ENCODE measurements around the gene GPM6B. TPM values are rescaled to one million over a fixed set of nuclear protein-coding genes. Genes with fewer than 3 reads are reported as not detected.

Gene GPM6B
- total RNA-seq, 1 donor from 2014 or later, result 18.6 TPM

DNA sequence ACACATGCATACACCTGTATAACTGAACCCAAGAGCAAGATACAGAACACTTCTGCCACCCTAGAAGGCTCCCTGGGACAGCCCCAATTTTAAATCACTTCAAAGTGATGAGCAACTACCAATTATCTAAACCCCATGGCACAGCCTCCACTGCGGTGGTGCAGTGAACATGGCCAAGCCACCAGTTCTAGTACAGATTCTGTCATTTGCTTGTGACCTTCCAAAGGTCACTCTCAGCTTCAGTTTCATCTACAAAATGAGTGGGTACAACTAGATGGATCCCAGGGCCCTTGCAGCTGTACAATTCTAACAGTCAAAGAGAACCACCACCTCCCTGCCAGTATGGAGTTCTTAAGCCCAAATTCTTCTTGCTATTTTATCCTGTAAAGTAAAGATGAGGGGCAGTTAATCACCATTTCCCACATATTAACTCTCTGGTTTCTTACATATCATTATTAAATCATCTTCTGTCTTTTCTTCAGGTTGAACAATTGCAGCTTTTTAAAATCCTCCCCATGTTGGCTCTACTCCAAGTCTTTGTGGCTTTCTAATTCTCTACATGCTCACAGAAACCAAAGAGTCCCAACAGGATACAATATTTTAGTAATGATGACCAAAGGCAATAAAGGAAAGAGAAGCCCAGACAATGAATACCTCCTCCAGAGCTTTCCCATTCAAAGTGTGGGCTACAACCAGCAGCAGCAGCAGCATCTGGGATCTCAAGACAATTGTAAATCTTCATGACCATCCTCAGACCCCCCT, 39.0 kb upstream of the GPM6B start:
- Histone ChIP-seq H3K36me3 (no peaks in the 10 kb centered on the region), H3K9me3 (no peaks in the 10 kb centered on the region), H3K4me3 (no peak overlapping the region), H3K4me1 (no peaks in the 10 kb centered on the region), H3K27ac (no peak overlapping the region), H3K27me3 (no peaks in the 10 kb centered on the region)
- intact Hi-C loops (cut with DNase I), result no loop called here
- TF ChIP-seq, protein P1, sequence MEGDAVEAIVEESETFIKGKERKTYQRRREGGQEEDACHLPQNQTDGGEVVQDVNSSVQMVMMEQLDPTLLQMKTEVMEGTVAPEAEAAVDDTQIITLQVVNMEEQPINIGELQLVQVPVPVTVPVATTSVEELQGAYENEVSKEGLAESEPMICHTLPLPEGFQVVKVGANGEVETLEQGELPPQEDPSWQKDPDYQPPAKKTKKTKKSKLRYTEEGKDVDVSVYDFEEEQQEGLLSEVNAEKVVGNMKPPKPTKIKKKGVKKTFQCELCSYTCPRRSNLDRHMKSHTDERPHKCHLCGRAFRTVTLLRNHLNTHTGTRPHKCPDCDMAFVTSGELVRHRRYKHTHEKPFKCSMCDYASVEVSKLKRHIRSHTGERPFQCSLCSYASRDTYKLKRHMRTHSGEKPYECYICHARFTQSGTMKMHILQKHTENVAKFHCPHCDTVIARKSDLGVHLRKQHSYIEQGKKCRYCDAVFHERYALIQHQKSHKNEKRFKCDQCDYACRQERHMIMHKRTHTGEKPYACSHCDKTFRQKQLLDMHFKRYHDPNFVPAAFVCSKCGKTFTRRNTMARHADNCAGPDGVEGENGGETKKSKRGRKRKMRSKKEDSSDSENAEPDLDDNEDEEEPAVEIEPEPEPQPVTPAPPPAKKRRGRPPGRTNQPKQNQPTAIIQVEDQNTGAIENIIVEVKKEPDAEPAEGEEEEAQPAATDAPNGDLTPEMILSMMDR (IDR thresholded peaks at IDR 0.05), result no peak
- DNase-seq (ENCODE audit: low spot score in 2 of 2), result no peak

GRCh38 chrX:13854003-13854402, 37.1 kb upstream of the GPM6B start:
- TF ChIP-seq, protein P1 (IDR thresholded peaks at IDR 0.05), result no peak
- Histone ChIP-seq H3K9me3 (no peaks in the 10 kb centered on the region), H3K27ac (no peak overlapping the region), H3K27me3 (no peaks in the 10 kb centered on the region), H3K4me3 (no peak overlapping the region), H3K36me3 (no peaks in the 10 kb centered on the region), H3K4me1 (no peaks in the 10 kb centered on the region)
- intact Hi-C loops (cut with DNase I), result no loop called here
- DNase-seq (ENCODE audit: low spot score in 2 of 2), result no peak

- Histone ChIP-seq H3K36me3 (no peaks in the 10 kb centered on the region), H3K27me3 (no peaks in the 10 kb centered on the region), H3K4me1 (no peaks in the 10 kb centered on the region), H3K27ac (no peak overlapping the region), H3K4me3 (no peak overlapping the region), H3K9me3 (no peaks in the 10 kb centered on the region)
- TF ChIP-seq, protein P1 (IDR thresholded peaks at IDR 0.05), result no peak
- no peak for DNase-seq (ENCODE audit: low spot score in 2 of 2)
- intact Hi-C loops (cut with DNase I), result no loop called here
Measured at GRCh38 chrX:13852001-13852695, 35.3 kb upstream of the GPM6B start.

GRCh38 chrX:13845721-13846378, 29.0 kb upstream of the GPM6B start:
- intact Hi-C loops (cut with DNase I), result no loop called here
- no peak overlapping the region for H3K27ac ChIP-seq
- TF ChIP-seq, protein P1 (IDR thresholded peaks at IDR 0.05), result no peak

DNA sequence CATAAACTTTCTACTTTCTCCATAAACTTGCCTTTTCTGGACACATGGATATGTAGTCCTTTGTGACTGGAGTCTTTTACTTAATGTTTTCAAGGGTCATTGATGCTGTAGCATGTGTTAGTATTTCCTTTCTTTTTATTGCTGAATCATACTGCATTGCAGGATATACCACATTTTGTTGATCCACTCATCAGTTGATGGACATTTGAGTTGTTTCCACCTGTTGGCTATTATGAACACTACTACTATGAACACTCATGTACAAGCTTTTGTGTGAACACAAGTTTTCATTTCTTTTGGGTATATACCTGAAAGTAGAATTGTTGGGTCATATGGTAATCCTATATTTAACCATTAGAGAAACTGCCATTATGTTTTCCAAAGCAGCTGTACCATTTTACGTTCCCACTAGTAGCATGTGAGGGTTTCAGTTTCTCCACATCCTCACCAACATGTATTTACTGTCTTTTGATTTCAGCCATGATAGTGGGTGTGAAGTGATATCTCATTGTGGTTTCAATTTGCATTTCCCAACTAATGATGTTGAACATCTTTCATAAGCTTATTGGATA, 26.3 kb upstream of the GPM6B start:
- intact Hi-C loops (cut with DNase I), result no loop called here
- TF ChIP-seq, protein P1 (IDR thresholded peaks at IDR 0.05), result no peak

More at GRCh38 chrX:13845721-13846378, 29.0 kb upstream of the GPM6B start:
- Histone ChIP-seq H3K4me1 (no peaks in the 10 kb centered on the region), H3K36me3 (no peaks in the 10 kb centered on the region), H3K27me3 (no peaks in the 10 kb centered on the region), H3K4me3 (no peak overlapping the region), H3K9me3 (no peaks in the 10 kb centered on the region)
- no peak for DNase-seq (ENCODE audit: low spot score in 2 of 2)

More for the DNA sequence above, 26.3 kb upstream of the GPM6B start:
- H3K36me3 ChIP-seq, result no peaks in the 10 kb centered on the region
- H3K27me3 ChIP-seq, result no peaks in the 10 kb centered on the region
- no peak for DNase-seq (ENCODE audit: low spot score in 2 of 2)
- no peaks in the 10 kb centered on the region for H3K4me1 ChIP-seq
- no peak overlapping the region for H3K4me3 ChIP-seq
- H3K9me3 ChIP-seq, result no peaks in the 10 kb centered on the region
- H3K27ac ChIP-seq, result no peak overlapping the region

Measured in ascending aorta (tissue), 2 donors.